Head of caudate nucleus (tissue), 42 donors: ENCODE results near the gene HIRIP3.

Source experiments
- DNase-seq, 42 donors: peaks; one replicate each; pipeline versions ENCODE4 v3.0.0 to v3.0.0-alpha.2; 2020 to 2021; ENCODE audit warnings: mixed read lengths in 7 of 42
- intact Hi-C: fragments of 100-400 bp; cut with DNase I; formaldehyde crosslinking; loops from one replicate; pipeline ENCODE4 v1.15.0; 2022

Gene HIRIP3

DNA sequence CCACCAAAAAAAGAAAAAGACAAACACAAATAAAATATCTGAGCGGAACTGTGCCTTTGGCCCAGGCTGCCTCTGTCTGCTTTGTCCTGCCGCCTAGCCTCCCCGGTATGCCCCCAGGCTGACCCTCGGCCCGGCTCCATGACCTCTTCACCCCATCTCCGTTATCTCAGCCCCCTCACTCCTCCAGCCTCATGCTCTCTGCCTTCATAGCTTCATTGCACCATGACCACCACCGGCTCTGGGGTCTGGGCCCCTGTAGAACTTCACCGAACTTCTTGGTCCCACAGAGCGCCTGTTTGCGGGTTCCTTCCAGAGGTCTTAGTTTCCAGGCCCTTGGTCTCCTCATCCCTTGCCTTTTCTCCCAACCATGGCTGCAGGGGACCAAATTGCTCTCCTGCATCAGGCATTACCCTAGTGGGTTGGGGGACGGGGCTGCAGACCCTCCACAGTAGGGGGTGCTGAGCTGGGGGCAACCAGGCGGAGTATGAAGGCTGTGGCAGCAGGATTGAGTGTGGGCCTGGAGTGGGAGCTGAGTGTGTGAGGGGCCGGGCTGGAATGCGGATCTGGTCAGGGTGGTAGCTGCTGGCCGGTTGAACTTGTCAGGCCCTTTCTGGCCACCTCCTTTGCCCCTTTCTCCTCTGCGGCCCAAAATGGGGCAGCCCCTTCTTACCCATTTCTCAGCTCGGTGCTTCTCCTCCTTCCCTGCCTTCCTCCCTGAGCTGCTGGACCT lies 6.9 kb downstream of the HIRIP3 start:
- no peak for DNase-seq
- intact Hi-C loops = no loop called here

DNA sequence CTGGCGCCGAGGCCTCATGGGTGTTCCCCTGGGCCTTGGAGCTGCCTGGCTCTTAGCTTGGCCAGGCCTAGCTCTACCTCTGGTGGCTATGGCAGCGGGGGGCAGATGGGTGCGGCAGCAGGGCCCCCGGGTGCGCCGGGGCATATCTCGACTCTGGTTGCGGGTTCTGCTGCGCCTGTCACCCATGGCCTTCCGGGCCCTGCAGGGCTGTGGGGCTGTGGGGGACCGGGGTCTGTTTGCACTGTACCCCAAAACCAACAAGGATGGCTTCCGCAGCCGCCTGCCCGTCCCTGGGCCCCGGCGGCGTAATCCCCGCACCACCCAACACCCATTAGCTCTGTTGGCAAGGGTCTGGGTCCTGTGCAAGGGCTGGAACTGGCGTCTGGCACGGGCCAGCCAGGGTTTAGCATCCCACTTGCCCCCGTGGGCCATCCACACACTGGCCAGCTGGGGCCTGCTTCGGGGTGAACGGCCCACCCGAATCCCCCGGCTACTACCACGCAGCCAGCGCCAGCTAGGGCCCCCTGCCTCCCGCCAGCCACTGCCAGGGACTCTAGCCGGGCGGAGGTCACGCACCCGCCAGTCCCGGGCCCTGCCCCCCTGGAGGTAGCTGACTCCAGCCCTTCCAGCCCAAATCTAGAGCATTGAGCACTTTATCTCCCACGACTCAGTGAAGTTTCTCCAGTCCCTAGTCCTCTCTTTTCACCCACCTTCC lies 7.9 kb downstream of the HIRIP3 start:
- no peak for DNase-seq
- intact Hi-C loops = no loop called here

DNA sequence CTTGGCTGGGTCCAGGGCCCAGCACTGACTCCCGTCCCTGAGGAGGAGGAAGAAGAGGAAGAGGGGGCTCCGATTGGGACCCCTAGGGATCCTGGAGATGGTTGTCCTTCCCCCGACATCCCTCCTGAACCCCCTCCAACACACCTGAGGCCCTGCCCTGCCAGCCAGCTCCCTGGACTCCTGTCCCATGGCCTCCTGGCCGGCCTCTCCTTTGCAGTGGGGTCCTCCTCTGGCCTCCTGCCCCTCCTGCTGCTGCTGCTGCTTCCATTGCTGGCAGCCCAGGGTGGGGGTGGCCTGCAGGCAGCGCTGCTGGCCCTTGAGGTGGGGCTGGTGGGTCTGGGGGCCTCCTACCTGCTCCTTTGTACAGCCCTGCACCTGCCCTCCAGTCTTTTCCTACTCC lies 8.5 kb downstream of the HIRIP3 start:
- no peak for DNase-seq
- intact Hi-C loops = no loop called here

DNA sequence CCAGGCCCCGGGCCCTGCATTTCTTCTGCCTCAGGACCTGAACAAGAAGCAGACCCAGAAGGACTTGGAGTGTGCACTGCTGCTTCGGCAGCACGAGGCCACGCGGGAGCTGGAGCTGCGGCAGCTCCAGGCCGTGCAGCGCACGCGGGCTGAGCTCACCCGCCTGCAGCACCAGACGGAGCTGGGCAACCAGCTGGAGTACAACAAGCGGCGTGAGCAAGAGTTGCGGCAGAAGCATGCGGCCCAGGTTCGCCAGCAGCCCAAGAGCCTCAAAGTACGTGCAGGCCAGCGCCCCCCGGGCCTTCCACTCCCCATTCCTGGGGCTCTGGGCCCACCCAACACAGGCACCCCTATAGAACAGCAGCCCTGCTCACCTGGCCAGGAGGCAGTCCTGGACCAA lies 9.2 kb downstream of the HIRIP3 start:
- intact Hi-C loops = no loop called here
- DNase-seq = no peak

DNA sequence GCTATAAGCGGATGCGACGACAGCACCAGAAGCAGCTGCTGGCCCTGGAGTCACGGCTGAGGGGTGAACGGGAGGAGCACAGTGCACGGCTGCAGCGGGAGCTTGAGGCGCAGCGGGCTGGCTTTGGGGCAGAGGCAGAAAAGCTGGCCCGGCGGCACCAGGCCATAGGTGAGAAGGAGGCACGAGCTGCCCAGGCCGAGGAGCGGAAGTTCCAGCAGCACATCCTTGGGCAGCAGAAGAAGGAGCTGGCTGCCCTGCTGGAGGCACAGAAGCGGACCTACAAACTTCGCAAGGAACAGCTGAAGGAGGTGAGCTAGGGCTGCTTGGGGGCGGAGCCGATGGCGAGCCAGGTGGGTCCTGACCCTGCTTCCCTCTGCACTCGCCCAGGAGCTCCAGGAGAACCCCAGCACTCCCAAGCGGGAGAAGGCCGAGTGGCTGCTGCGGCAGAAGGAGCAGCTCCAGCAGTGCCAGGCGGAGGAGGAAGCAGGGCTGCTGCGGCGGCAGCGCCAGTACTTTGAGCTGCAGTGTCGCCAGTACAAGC lies 10.1 kb downstream of the HIRIP3 start:
- DNase-seq = no peak
- intact Hi-C loops = no loop called here

DNA sequence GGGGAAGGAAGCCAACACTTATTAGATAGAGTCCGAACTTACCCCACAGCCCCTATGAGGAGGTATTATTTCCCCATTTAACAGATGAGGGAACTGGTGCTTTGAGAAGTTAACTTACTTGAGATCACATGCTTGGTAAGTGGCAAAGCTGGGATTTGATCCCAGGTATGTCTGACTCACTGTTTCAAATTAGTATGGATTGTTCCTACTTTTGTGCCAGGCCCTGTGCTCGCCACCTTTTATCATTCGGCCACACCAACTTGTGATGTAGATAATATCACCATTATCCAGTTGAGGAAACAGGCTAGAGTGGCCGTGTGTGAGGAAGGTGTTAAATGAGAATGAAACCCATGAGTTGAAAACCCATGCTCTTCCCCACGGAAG lies 10.7 kb downstream of the HIRIP3 start:
- intact Hi-C loops = no loop called here
- DNase-seq = no peak

DNA sequence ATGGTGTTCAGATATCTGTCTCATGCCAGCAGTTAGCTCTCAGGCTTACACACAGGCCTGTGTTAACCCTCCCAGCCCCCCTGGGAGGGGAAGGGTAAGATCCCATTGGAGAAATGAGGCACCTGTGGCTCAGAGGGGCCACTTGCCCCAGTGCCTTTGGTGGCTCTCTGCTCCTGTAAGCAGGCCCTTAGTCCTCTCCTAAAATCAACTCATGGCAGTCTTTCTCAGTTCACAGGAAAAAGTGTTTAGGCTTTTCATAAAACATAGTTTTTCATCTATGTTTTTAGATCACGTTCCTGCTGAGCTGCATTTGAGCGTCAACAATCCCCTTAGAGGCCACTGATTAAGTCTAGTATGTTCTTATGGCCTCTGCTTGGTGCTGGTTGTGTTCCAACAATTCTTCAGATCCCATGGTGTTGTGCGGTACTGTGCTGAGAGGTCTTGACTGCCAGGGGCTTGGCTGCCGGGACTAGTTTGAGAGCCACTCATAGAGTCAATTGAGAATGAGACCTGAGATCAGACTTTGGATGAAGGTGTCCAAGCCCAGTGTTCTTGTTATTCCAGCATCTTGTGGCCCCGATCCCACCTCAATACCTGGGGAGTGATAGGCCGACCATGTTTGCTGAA lies 11.2 kb downstream of the HIRIP3 start:
- no peak for DNase-seq
- intact Hi-C loops = no loop called here

DNA sequence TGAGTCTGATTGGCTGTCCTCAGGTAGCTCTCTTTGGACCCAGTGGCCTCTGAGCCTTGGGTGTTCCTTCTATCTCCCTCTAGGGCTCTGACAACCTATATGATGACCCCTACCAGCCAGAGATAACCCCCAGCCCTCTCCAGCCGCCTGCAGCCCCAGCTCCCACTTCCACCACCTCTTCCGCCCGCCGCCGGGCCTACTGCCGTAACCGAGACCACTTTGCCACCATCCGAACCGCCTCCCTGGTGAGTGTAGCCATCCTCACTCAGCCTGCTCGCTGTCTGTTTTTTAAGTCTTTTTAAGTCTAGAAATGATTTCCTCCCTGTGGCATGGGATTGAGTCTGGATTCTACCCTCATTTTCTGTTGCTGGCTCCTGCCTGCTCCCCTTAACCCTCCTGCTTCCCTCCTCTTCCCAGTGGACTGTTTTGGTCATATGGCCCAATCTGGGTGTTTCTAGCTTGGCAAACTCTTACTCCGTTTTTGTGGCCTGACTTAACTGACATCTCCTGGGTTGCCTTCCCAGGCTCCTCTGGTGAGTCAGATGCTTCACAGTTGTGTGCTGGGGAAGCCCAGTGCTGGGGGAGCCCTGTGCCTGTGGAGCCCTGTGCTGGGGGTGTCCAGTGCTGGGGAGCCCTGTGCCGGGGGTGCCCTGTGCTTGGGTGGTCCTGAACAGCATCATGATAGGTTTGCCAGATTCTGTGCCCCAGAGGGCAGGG lies 11.8 kb downstream of the HIRIP3 start:
- intact Hi-C loops = no loop called here
- no peak for DNase-seq

DNA sequence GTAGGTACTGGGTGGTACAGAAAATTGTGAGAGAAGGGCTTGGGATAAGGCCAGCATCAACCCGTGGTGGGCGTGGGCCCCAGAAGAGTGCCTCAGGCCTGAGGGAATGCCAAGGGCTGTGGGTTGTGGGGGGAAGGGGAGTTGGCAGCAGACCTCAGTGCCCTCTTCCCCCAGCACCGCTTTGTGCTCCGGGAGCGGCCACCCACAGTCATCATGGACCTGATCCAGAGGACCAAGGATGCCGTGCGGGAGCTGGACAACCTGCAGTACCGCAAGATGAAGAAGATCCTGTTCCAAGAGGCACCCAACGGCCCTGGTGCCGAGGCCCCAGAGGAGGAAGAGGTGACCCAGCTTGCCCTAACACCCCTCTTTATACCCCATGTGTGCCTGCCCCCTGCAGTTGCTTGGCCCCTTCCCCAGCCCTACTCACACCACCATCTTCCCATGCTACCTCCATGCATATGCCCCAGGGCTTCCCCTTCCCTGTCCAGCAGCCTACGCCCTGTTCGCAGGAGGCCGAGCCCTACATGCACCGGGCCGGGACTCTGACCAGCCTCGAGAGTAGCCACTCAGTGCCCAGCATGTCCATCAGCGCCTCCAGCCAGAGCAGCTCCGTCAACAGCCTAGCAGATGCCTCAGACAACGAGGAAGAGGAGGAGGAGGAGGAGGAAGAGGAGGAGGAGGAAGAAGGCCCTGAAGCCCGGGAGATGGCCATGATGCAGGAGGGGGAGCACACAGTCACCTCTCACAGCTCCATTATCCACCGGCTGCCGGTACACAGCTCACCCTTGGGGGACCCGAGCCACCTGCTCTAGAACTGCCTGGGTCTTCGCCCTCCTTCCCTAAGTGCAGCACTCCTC lies 12.6 kb downstream of the HIRIP3 start:
- no peak for DNase-seq
- intact Hi-C loops = no loop called here

DNA sequence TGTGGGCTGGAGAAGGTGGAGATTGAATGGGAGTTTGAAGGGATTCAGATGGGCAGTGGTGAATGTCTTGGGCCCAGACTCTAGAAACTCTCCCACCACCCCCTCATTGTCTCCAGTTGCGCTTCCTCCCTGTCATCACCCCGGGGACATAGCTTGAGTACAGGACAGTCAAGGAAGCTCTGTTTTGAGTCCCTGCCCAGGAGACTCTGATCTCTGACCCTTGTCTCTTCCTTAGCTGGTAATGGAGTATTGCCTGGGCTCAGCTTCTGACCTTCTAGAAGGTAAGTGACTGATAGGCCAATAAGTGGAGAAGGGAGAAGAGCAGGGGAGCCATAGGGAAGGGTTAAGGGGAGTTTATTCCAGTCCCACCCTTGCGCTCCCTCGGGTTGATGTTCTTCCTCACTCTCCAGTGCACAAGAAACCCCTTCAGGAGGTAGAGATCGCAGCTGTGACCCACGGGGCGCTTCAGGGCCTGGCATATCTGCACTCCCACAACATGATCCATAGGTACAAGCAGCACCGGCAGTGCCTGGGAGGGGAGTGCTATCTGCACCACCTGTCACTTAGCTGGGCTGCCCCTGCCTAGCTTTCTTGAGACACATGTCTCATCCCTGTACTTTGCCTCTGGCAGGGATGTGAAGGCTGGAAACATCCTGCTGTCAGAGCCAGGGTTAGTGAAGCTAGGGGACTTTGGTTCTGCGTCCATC lies 16.7 kb downstream of the HIRIP3 start:
- intact Hi-C loops = no loop called here

DNA sequence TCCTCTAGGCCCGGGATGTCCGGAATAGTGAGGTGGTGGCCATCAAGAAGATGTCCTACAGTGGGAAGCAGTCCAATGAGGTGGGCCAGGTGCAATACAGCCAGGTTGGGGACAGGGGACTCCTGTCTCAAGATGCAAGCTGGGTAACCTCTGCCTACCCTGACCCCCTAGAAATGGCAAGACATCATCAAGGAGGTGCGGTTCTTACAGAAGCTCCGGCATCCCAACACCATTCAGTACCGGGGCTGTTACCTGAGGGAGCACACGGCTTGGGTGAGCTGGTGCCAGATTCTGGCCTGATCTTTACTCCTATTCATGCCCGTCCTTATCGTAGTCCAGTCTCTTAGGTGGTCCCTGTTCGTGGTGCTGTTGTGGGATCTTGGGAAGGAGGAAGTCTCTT lies 17.3 kb downstream of the HIRIP3 start:
- intact Hi-C loops = no loop called here
- DNase-seq = no peak

More for the DNA sequence above, 16.7 kb downstream of the HIRIP3 start:
- DNase-seq = no peak

DNA sequence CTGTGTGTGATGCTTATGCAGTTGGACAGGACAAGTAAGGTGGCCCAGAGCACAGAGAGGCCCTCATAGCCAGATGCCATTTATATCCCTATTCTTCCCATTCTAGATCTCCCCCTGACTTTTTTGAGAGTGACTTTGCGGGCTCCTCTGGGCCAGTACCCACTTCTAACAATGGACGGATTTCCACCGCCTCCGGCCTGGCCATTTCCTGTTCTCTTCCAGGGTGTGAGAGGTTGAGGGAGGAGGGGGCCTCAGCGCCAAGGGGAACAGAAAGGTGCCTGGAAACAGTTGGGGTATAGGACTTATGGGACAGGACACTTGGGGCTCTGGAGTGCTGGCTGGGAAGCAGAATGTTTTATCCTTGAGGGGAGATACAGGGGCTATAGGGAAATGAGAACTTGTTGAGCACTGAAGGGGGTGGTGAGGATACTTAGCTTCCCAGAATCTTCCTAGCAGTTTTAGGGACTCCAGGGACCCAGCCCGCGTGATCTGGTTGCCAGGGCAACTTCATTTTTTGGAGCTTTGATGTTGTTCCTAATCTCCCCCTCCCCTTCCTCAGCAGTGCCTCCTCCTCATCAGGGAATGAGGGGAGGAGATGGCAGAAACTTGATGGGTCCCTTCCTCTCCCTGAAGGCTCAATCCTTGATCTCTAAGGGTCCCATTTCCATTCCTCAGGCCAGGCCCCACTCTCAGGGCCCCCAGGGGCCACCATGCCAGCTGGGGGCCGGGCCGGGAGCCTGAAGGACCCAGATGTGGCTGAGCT lies 18.2 kb downstream of the HIRIP3 start:
- intact Hi-C loops = no loop called here

DNA sequence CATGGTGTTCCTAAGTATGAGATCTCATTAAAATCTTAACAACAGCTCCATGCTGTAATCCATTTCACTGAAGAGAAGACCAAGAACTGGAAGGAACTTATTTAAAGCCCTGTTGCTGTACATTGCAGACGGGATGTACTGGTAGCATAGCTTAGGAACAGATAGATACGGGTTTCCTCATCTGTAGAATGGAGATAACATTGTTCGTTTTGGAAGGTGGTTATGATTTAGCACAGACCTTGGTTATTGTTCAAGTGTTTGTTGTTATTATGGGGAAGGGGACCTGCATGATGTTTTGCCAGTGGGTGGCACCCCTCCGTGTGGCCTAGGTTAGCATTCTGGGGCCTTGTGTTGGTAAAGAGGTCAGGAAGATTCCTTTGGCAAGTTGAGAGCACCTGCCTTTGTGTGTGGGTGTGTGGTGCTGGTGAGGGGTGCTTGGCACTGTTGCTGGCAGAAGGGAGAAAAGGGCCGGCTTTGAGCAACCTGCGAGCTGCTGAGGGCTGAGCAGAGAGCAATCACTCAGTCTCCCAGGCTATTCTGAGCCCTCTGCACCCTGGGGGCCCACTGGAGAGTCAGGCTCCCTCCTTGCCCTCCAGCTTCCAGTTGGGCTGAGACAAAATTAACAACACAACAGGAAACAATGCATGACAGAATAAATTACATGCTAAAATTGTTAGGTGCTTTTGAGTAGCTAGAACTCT lies 19.5 kb downstream of the HIRIP3 start:
- intact Hi-C loops = loop anchor here (2.0 kb wide), 1 partner anchor 19 kb away; the partner anchor contains the start of gene HIRIP3
- DNase-seq = peak in 11 of 42 donors; percentile 20 to 54 (median 32)

More for the DNA sequence above, 18.2 kb downstream of the HIRIP3 start:
- peak in 3 of 42 donors; percentile 23 to 41 (median 40) for DNase-seq

DNA sequence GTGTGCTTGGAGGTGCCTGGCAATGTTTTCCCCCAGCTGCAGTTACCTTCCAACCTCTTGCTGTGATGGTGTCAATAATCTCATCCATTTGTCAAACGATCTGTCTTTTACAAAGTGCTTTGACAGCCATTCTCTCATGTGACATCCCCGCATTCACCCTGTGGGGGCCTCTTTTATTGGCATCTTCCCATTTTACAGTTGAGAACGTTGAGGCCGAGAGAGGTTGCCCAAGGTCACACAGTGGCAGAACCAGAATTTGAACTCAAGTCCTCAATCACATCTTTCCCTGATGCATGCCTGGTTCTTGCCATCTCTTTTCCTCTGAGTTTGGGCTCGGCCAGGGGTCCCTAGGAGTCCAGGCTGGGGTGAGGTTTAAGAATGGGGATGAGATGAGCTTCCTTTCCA lies 20.3 kb downstream of the HIRIP3 start:
- intact Hi-C loops = loop anchor here (2.0 kb wide), 1 partner anchor 20 kb away; the partner anchor contains the start of gene HIRIP3
- DNase-seq = no peak

DNA sequence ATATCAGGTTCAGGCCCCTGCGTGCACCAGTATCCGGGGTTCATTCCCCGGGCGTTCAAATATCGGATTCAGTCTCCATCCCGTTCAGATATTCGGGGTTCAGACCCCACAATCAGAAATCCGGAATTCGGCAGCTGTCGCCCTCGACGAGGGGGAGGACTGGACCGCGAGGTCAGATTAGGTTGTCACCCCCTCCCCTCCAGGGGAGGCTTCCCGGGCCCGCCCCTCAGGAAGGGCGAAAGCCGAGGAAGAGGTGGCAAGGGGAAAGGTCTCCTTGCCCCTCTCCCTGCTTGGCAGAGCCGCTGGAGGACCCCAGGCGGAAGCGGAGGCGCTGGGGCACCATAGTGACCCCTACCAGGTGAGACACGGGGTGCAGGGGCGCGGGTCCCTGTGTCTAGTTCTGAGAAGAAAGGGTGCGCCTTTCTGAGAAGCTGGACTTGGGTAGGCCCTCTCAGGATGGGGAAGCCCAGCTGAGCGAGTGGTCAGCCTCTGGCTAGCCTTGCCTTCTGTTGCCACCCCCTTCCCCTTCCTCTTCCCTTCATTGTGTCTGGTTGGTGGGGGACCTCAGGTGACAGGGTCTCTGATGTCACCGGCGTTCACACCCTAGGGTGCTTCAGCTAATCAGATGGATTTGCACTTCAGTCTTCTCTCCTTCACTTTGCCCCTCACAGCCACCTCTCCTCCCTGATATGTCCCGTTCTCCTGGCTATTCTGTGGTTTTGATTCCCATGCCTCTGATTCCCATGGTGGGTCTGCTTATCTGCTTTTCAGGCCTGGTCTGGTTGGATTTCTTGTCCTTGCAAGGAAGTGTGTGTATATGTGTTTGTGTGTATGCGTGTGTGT lies 20.9 kb downstream of the HIRIP3 start:
- peak in 4 of 42 donors; percentile 21 to 27 (median 23) for DNase-seq
- intact Hi-C loops = loop anchor here (2.0 kb wide), 1 partner anchor 20 kb away; the partner anchor contains the start of gene HIRIP3
